ENCODE data around the gene CCT6A. TPM values are rescaled to one million over a fixed set of nuclear protein-coding genes. Genes with fewer than 3 reads are reported as not detected.

The CCT6A gene
- total and polyA plus RNA-seq, 9 of the 15 experiments (the other 6 are each of a cell fraction or from before 2014, with no cell fraction given) = 244 to 708 (median 387) TPM

DNA sequence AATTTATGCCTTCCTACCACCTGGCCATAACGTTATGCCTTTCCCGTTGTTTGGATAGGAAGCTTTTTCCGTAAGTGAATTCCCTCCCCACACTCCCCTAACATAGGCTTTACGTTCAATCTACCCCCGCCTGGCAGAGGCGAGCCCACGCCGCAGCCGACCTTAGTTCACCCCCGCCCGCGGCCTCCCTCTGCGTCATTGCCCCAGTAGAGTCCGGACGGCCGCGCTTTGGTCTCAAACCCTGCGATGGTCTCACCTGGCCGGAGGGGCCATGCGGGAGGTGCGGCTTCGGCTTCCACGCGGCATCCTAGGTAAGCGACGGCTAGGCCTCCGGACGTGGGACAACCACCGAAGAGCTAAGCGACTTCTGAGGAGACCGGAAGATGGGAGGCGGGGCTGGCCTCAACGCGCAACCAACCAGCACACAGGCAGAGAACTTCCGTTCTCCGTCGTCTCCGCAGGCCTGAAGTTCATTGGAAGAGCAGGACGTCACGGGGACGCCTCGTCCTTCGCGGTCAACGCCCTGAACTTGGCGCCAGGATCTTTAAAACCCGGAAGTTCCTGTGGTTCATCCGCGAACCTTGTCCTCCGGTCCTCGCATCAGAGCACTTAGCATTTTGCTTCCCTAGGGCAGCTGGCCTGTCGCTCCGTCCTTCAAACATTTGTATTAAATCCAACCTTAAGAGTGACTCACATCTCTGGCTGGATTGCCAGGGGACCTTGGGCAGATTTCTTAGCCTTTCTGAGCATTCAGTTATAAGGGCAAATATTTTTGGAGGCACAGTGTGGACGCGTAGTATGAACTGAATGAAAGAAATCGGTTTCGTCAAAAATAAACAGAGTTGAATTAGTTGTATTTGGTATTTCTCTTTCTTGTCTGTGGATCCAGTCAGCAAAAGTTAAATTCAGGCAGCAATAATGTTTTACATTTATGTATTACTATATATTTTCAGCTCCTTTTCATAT is 54.8 kb downstream of the CCT6A start, which contains the start of gene CHCHD2 (continued):
- TF ChIP-seq, protein P1, sequence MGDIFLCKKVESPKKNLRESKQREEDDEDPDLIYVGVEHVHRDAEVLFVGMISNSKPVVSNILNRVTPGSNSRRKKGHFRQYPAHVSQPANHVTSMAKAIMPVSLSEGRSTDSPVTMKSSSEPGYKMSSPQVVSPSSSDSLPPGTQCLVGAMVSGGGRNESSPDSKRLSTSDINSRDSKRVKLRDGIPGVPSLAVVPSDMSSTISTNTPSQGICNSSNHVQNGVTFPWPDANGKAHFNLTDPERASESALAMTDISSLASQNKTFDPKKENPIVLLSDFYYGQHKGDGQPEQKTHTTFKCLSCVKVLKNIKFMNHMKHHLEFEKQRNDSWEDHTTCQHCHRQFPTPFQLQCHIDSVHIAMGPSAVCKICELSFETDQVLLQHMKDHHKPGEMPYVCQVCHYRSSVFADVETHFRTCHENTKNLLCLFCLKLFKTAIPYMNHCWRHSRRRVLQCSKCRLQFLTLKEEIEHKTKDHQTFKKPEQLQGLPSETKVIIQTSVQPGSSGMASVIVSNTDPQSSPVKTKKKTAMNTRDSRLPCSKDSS (IDR thresholded peaks at IDR 0.05; ENCODE audit: low read depth, partially characterized antibody) = no peak
- TF ChIP-seq ZFP1 (CRISPR knock-in tag; IDR thresholded peaks at IDR 0.05) = no peak
- TF ChIP-seq CTCF (IDR thresholded peaks at IDR 0.05 in 2 of 3, conservative IDR thresholded peaks at IDR 0.05 in 1 of 3; ENCODE audit: insufficient read depth in 2 of 3, low read depth in 1 of 3, low read length in 3 of 3) = no peak
- TF ChIP-seq NR2F6 (CRISPR knock-in tag; IDR thresholded peaks at IDR 0.05) = no peak
- TF ChIP-seq, protein P2, sequence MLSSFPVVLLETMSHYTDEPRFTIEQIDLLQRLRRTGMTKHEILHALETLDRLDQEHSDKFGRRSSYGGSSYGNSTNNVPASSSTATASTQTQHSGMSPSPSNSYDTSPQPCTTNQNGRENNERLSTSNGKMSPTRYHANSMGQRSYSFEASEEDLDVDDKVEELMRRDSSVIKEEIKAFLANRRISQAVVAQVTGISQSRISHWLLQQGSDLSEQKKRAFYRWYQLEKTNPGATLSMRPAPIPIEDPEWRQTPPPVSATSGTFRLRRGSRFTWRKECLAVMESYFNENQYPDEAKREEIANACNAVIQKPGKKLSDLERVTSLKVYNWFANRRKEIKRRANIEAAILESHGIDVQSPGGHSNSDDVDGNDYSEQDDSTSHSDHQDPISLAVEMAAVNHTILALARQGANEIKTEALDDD (IDR thresholded peaks at IDR 0.05) = no peak
- TF ChIP-seq SMAD4 (CRISPR knock-in tag; conservative IDR thresholded peaks at IDR 0.05) = no peak
- TF ChIP-seq ZNF507 (tag; conservative IDR thresholded peaks at IDR 0.05) = no peak
- TF ChIP-seq ETV6 (IDR thresholded peaks at IDR 0.05; ENCODE audit: borderline replicate concordance in 1 of 2, low read depth in 2 of 2, low read length in 1 of 2) = no peak
- TF ChIP-seq ETV6 (CRISPR knock-in tag; IDR thresholded peaks at IDR 0.05; ENCODE audit: borderline replicate concordance) = no peak
- TF ChIP-seq PTRF (tag; IDR thresholded peaks at IDR 0.05) = no peak
- TF ChIP-seq, protein P3, sequence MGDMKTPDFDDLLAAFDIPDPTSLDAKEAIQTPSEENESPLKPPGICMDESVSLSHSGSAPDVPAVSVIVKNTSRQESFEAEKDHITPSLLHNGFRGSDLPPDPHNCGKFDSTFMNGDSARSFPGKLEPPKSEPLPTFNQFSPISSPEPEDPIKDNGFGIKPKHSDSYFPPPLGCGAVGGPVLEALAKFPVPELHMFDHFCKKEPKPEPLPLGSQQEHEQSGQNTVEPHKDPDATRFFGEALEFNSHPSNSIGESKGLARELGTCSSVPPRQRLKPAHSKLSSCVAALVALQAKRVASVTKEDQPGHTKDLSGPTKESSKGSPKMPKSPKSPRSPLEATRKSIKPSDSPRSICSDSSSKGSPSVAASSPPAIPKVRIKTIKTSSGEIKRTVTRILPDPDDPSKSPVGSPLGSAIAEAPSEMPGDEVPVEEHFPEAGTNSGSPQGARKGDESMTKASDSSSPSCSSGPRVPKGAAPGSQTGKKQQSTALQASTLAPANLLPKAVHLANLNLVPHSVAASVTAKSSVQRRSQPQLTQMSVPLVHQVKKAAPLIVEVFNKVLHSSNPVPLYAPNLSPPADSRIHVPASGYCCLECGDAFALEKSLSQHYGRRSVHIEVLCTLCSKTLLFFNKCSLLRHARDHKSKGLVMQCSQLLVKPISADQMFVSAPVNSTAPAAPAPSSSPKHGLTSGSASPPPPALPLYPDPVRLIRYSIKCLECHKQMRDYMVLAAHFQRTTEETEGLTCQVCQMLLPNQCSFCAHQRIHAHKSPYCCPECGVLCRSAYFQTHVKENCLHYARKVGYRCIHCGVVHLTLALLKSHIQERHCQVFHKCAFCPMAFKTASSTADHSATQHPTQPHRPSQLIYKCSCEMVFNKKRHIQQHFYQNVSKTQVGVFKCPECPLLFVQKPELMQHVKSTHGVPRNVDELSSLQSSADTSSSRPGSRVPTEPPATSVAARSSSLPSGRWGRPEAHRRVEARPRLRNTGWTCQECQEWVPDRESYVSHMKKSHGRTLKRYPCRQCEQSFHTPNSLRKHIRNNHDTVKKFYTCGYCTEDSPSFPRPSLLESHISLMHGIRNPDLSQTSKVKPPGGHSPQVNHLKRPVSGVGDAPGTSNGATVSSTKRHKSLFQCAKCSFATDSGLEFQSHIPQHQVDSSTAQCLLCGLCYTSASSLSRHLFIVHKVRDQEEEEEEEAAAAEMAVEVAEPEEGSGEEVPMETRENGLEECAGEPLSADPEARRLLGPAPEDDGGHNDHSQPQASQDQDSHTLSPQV (IDR thresholded peaks at IDR 0.05) = peak; percentile 15; the same call in 1 of the 2 replicates
- TF ChIP-seq FOSL1 (tag; conservative IDR thresholded peaks at IDR 0.05) = no peak; the same call in 1 of the 2 replicates
- TF ChIP-seq ESRRA (IDR thresholded peaks at IDR 0.05; ENCODE audit: borderline replicate concordance, low read depth) = peak; percentile 97
- TF ChIP-seq MAZ (CRISPR knock-in tag; conservative IDR thresholded peaks at IDR 0.05 in 1 of 2, IDR thresholded peaks at IDR 0.05 in 1 of 2) = peak in 1 of 2 experiments; percentile 57; a peak in 1 of 4 replicates
- TF ChIP-seq ZSCAN32 (CRISPR knock-in tag; IDR thresholded peaks at IDR 0.05) = no peak
- no peak for TF ChIP-seq KLF13 (tag; IDR thresholded peaks at IDR 0.05; ENCODE audit: borderline replicate concordance, low read depth)
- TF ChIP-seq SAFB2 (IDR thresholded peaks at IDR 0.05; ENCODE audit: borderline replicate concordance, low read depth, low read length, severe bottlenecking) = no peak
- no peak for TF ChIP-seq CSDE1 (IDR thresholded peaks at IDR 0.05)
